ENCODE data around the gene NFATC2. TPM values are rescaled to one million over a fixed set of nuclear protein-coding genes. Genes with fewer than 3 reads are reported as not detected.

NFATC2 gene
- polyA plus RNA-seq, 1 donor from 2014 or later = not detected

DNA sequence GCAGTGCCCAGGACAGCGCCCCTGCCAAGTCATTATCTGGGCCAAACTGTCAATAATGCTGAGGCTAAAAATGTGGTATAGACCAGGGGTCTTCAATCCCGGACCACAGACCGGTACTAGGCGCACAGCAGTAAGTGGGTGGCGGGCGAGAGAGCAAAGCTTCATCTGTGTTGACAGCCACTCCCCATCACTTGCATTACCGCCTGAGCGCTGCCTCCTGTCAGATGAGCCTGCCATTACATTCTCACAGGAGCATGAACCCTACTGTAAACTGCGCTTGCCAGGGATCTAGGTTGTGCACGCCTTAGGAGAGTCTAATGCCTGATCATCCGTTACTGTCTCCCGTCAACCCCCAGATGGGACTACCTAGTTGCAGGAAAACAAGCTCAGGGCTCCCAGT, 91.0 kb downstream of the NFATC2 start:
- Histone ChIP-seq H4K20me1 (ENCODE audit: insufficient read depth) (no peaks in the 10 kb centered on the region), H3K79me2 (replicated peaks; ENCODE audit: insufficient read depth, low read length) (no peaks in the 10 kb centered on the region), H2AFZ (ENCODE audit: low read depth, low read length) (no peak overlapping the region), H3K27ac (ENCODE audit: low read length) (no peak overlapping the region), H3K9me2 (ENCODE audit: insufficient read depth, low read length) (no peaks in the 10 kb centered on the region), H3K9ac (ENCODE audit: low read length) (no peak overlapping the region), H3K4me2 (ENCODE audit: low read length) (no peak overlapping the region), H3K4me3 (ENCODE audit: low read length) (no peak overlapping the region), H3K36me3 (ENCODE audit: insufficient read depth, low read length) (no peaks in the 10 kb centered on the region), H3K27me3 (ENCODE audit: insufficient read depth, low read depth, low read length) (no peaks in the 10 kb centered on the region), H3K9me3 (ENCODE audit: low read length) (peaks cover 4% of the 10 kb centered on the region), H3F3A (ENCODE audit: insufficient read depth, low read length, poor library complexity, severe bottlenecking) (no peaks in the 10 kb centered on the region)
- TF ChIP-seq, protein P1, sequence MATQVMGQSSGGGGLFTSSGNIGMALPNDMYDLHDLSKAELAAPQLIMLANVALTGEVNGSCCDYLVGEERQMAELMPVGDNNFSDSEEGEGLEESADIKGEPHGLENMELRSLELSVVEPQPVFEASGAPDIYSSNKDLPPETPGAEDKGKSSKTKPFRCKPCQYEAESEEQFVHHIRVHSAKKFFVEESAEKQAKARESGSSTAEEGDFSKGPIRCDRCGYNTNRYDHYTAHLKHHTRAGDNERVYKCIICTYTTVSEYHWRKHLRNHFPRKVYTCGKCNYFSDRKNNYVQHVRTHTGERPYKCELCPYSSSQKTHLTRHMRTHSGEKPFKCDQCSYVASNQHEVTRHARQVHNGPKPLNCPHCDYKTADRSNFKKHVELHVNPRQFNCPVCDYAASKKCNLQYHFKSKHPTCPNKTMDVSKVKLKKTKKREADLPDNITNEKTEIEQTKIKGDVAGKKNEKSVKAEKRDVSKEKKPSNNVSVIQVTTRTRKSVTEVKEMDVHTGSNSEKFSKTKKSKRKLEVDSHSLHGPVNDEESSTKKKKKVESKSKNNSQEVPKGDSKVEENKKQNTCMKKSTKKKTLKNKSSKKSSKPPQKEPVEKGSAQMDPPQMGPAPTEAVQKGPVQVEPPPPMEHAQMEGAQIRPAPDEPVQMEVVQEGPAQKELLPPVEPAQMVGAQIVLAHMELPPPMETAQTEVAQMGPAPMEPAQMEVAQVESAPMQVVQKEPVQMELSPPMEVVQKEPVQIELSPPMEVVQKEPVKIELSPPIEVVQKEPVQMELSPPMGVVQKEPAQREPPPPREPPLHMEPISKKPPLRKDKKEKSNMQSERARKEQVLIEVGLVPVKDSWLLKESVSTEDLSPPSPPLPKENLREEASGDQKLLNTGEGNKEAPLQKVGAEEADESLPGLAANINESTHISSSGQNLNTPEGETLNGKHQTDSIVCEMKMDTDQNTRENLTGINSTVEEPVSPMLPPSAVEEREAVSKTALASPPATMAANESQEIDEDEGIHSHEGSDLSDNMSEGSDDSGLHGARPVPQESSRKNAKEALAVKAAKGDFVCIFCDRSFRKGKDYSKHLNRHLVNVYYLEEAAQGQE (IDR thresholded peaks at IDR 0.05; ENCODE audit: borderline replicate concordance) = no peak
- TF ChIP-seq RAD21 (conservative IDR thresholded peaks at IDR 0.05) = no peak
- no peak for TF ChIP-seq TAF1 (IDR thresholded peaks at IDR 0.05; ENCODE audit: low read depth)
- no peak for TF ChIP-seq SMC3 (conservative IDR thresholded peaks at IDR 0.05; ENCODE audit: poor library complexity)
- no peak for TF ChIP-seq POLR2AphosphoS5 (IDR thresholded peaks at IDR 0.05)

DNA sequence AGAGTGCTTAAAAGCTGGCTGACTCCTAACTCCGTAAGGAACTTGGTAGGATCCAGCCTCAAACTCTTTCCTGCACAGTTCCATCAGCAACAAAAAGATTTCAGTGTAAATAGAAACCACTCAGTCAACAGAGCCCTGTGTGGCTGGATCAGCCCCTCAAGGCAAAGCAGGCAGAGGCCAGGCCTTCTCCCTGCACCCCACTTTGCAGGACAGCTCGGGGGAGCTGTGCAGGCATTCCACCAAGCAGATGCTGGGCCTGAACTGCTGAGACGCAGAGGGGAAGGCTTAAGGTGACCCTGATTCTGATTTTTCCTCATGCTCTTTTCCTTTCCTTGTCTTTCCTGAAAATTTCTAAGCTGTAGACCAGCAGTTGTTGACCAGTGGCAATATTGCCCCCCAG, 91.5 kb downstream of the NFATC2 start:
- no peaks in the 10 kb centered on the region for H3F3A ChIP-seq (ENCODE audit: insufficient read depth, low read length, poor library complexity, severe bottlenecking)
- H3K9ac ChIP-seq (ENCODE audit: low read length) = no peak overlapping the region
- H3K27ac ChIP-seq (ENCODE audit: low read length) = no peak overlapping the region
- no peaks in the 10 kb centered on the region for H3K27me3 ChIP-seq (ENCODE audit: insufficient read depth, low read depth, low read length)
- no peak overlapping the region for H3K4me3 ChIP-seq (ENCODE audit: low read length)
- H3K79me2 ChIP-seq (replicated peaks; ENCODE audit: insufficient read depth, low read length) = no peaks in the 10 kb centered on the region
- H3K9me2 ChIP-seq (ENCODE audit: insufficient read depth, low read length) = no peaks in the 10 kb centered on the region
- H3K36me3 ChIP-seq (ENCODE audit: insufficient read depth, low read length) = no peaks in the 10 kb centered on the region
- H4K20me1 ChIP-seq (ENCODE audit: insufficient read depth) = no peaks in the 10 kb centered on the region
- TF ChIP-seq EZH2 (IDR thresholded peaks at IDR 0.05; ENCODE audit: borderline replicate concordance, insufficient read depth, low read length, poor library complexity, severe bottlenecking) (no peak), SMC3 (conservative IDR thresholded peaks at IDR 0.05; ENCODE audit: poor library complexity) (no peak), RAD21 (conservative IDR thresholded peaks at IDR 0.05) (no peak), TAF1 (IDR thresholded peaks at IDR 0.05; ENCODE audit: low read depth) (no peak), EP300 (conservative IDR thresholded peaks at IDR 0.05; ENCODE audit: poor library complexity, severe bottlenecking) (no peak), MXI1 (conservative IDR thresholded peaks at IDR 0.05; ENCODE audit: poor library complexity, severe bottlenecking) (no peak), POLR2AphosphoS5 (IDR thresholded peaks at IDR 0.05) (no peak)
- TF ChIP-seq, protein P1 (IDR thresholded peaks at IDR 0.05; ENCODE audit: borderline replicate concordance) = no peak
- TF ChIP-seq, protein P2, sequence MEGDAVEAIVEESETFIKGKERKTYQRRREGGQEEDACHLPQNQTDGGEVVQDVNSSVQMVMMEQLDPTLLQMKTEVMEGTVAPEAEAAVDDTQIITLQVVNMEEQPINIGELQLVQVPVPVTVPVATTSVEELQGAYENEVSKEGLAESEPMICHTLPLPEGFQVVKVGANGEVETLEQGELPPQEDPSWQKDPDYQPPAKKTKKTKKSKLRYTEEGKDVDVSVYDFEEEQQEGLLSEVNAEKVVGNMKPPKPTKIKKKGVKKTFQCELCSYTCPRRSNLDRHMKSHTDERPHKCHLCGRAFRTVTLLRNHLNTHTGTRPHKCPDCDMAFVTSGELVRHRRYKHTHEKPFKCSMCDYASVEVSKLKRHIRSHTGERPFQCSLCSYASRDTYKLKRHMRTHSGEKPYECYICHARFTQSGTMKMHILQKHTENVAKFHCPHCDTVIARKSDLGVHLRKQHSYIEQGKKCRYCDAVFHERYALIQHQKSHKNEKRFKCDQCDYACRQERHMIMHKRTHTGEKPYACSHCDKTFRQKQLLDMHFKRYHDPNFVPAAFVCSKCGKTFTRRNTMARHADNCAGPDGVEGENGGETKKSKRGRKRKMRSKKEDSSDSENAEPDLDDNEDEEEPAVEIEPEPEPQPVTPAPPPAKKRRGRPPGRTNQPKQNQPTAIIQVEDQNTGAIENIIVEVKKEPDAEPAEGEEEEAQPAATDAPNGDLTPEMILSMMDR (IDR thresholded peaks at IDR 0.05; ENCODE audit: poor library complexity, severe bottlenecking) = no peak
- H3K4me2 ChIP-seq (ENCODE audit: low read length) = no peak overlapping the region
- no peak overlapping the region for H2AFZ ChIP-seq (ENCODE audit: low read depth, low read length)
- peaks cover 4% of the 10 kb centered on the region for H3K9me3 ChIP-seq (ENCODE audit: low read length)
